ENCODE data around the gene AMZ2.
"Not testable (repeated sequence)": the region's sequence is repeated elsewhere in the genome, so short reads cannot be mapped to it uniquely, and the experiment has no call there.

- TF ChIP-seq CTCF, POLR2A, POLR2AphosphoS5, EP300 (IDR thresholded peaks at IDR 0.05): not testable (repeated sequence)
Observed at GRCh38 chr17:68235336-68235791, 12.5 kb upstream of the AMZ2 start.
